Fibroblast of skin of right quadriceps (primary cell): ENCODE results near the gene ABCG4.

Source experiments
- DNase-seq: peaks from one replicate; pipeline ENCODE4 v3.0.0-alpha.2; 2013

The ABCG4 gene

DNA sequence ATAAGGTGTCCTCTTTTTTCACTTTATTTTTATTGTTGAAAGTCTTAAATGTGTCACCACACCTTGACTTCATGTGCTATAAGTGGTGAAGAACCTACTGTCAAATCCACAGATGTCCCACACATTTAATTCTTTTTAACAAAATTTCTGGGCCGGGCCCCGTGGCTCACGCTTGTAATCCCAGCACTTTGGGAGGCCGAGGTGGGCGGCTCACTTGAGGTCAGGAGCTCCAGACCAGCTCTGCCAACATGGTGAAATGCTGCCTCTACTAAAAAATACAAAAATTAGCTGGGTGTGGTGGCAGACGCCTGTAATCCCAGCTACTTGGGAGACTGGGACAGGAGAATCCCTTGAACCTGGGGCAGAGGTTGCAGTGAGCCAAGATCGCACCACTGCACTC is 60.3 kb downstream of the ABCG4 start:
- no peak for DNase-seq

DNA sequence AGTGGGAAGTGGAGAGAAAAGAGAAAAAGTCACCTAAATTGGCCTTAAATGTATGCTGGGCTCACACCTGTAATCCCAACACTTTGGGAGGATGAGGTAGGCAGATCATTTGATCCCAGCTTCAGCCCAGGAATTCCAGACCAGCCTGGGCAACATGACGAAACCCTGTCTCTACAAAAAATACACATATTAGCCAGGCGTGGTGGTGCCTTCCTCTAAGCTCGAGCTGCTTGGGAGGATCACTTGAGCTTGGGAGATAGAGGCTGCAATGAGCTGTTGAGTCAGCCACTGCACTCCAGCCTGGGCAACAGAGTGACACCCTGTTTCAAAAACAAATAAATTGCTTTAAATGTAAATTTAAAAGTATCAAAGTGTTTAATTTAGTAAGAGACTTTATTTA is 61.2 kb downstream of the ABCG4 start:
- no peak for DNase-seq
